ENCODE data around the gene SCMH1.

SCMH1 gene

DNA sequence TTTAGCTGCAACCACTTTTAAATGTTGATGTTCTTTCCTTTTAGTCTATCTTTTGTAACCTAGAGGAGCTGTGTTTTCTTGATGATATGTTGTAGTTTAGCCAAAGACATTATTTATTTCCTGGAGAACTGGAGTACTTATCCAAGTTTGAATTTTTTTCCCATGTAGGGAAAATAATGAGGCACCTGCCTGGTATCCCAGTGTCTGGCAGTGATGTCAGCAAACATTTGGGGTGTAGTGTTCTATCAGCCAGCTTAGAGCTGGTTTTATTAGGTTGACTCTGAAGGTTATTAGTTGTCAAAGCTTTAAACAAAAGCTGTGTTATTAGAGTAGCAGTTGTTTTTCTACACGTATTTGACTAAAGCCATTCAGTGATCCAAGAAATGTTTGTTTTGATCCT, 259.4 kb downstream of the SCMH1 start:
- no peaks in the 10 kb centered on the region for H3K9me3 ChIP-seq (ENCODE audit: control insufficient read depth, insufficient read depth, low read length)
- H4K20me1 ChIP-seq (ENCODE audit: control insufficient read depth, insufficient read depth, low read depth, low read length), result peaks cover 37% of the 10 kb centered on the region; the same call in 1 of the 2 replicates
- peaks cover 77% of the 10 kb centered on the region for H3K36me3 ChIP-seq (ENCODE audit: control insufficient read depth, low read length)
- H3F3A ChIP-seq (ENCODE audit: control insufficient read depth, insufficient read depth), result no peaks in the 10 kb centered on the region
- no peak for TF ChIP-seq EZH2phosphoT487 (IDR thresholded peaks at IDR 0.05; ENCODE audit: borderline replicate concordance, low read length)
- TF ChIP-seq, protein P1, sequence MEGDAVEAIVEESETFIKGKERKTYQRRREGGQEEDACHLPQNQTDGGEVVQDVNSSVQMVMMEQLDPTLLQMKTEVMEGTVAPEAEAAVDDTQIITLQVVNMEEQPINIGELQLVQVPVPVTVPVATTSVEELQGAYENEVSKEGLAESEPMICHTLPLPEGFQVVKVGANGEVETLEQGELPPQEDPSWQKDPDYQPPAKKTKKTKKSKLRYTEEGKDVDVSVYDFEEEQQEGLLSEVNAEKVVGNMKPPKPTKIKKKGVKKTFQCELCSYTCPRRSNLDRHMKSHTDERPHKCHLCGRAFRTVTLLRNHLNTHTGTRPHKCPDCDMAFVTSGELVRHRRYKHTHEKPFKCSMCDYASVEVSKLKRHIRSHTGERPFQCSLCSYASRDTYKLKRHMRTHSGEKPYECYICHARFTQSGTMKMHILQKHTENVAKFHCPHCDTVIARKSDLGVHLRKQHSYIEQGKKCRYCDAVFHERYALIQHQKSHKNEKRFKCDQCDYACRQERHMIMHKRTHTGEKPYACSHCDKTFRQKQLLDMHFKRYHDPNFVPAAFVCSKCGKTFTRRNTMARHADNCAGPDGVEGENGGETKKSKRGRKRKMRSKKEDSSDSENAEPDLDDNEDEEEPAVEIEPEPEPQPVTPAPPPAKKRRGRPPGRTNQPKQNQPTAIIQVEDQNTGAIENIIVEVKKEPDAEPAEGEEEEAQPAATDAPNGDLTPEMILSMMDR (IDR thresholded peaks at IDR 0.05; ENCODE audit: low read depth, low read length, poor library complexity, severe bottlenecking), result no peak
- no peaks in the 10 kb centered on the region for H3K27me3 ChIP-seq (ENCODE audit: control insufficient read depth, low read length)
- peak overlapping the region; percentile 86 for H3K4me2 ChIP-seq (ENCODE audit: low read length)
- no peak overlapping the region for H3K27ac ChIP-seq (ENCODE audit: low read depth, low read length)
- peaks cover 85% of the 10 kb centered on the region for H3K79me2 ChIP-seq (ENCODE audit: control insufficient read depth, low read length)
- peaks cover 30% of the 10 kb centered on the region for H3K4me1 ChIP-seq (ENCODE audit: control insufficient read depth, low read length)
- no peak overlapping the region for H3K4me3 ChIP-seq (ENCODE audit: low read length)
- H3K9me2 ChIP-seq (replicated peaks; ENCODE audit: control insufficient read depth, low read length), result no peaks in the 10 kb centered on the region

DNA sequence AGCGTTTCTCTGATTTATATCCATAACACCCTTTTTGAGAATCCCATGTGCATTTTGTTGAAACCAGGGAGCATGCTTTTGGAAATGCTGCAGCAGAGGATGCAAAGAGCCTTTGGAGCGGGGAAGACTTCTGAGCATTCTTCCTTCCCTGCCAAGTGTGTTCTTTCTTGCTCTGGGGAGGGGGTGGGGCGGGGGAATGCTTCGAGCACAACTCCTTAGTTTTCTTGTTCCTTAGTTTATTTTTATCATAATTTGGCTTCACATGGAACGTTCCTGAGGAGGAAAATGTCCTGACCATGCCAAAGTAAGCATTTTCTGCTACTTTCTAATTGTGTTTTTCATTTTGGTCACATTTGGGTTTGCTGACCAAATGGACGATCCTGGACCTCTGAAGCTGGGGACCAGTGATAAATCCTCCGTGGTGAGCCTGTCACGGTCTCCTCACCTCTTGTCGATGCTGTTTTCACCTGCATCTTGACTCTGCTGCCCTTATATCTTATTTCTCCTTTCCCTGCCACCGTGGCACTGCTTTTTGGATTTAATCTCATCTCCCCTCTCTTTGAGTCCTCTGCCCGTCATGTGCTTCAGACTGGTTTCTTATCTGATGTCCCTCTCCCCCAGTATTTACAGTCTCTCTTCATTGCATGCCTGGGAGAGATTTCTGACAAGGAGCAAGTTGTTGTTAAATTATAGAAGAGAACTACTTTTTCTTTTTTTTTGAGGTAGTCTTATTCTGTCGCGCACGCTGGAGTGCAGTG, 260.2 kb downstream of the SCMH1 start:
- Histone ChIP-seq H4K20me1 (ENCODE audit: control insufficient read depth, insufficient read depth, low read depth, low read length) (peaks cover 37% of the 10 kb centered on the region; the same call in 1 of the 2 replicates), H3K9me2 (replicated peaks; ENCODE audit: control insufficient read depth, low read length) (no peaks in the 10 kb centered on the region), H3K27me3 (ENCODE audit: control insufficient read depth, low read length) (no peaks in the 10 kb centered on the region), H3K36me3 (ENCODE audit: control insufficient read depth, low read length) (peaks cover 69% of the 10 kb centered on the region), H3K4me2 (ENCODE audit: low read length) (peak overlapping the region; percentile 86), H3K4me3 (ENCODE audit: low read length) (peak overlapping the region; percentile 87), H3F3A (ENCODE audit: control insufficient read depth, insufficient read depth) (no peaks in the 10 kb centered on the region), H3K27ac (ENCODE audit: low read depth, low read length) (no peak overlapping the region), H3K79me2 (ENCODE audit: control insufficient read depth, low read length) (peaks cover 77% of the 10 kb centered on the region), H3K4me1 (ENCODE audit: control insufficient read depth, low read length) (peaks cover 30% of the 10 kb centered on the region), H3K9me3 (ENCODE audit: control insufficient read depth, insufficient read depth, low read length) (no peaks in the 10 kb centered on the region)
- TF ChIP-seq EZH2phosphoT487 (IDR thresholded peaks at IDR 0.05; ENCODE audit: borderline replicate concordance, low read length), result no peak
- TF ChIP-seq, protein P1 (IDR thresholded peaks at IDR 0.05; ENCODE audit: low read depth, low read length, poor library complexity, severe bottlenecking), result no peak

DNA sequence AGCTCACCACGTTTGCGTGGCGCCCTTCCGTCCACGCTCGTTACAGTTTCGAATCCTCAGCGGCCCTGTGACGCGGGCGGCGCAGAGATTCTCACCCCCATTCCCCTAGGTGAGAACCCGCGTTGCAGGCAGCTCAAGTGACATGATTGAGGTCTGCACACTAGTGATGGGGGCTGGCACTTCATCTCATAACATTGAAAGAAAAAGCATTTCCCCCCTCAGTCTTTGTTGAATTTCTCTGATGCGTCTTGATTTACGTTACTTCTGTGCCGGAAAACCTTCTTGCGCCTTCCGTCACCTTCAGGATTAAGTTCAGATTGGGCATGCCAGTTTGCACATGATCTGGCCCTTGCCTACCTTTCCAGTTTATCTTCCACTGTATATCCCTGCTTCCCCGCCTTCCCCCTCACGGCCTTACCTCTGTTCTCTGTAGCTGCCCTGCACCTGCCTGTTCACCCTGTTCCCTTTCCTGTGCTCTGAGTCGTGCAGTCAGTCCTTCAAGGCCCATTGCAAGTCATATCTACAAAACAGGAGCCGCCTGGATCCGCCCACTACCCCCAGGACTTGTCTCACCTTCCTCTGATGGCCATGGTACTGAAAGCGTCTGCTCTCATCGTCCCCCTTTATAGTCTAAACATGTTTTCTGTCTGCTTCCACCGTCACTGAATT, 261.5 kb downstream of the SCMH1 start:
- Histone ChIP-seq H3K4me3 (ENCODE audit: low read length) (peak overlapping the region; percentile 87), H3K36me3 (ENCODE audit: control insufficient read depth, low read length) (peaks cover 56% of the 10 kb centered on the region), H3K79me2 (ENCODE audit: control insufficient read depth, low read length) (peaks cover 64% of the 10 kb centered on the region), H3K27ac (ENCODE audit: low read depth, low read length) (peak overlapping the region; percentile 81), H3K27me3 (ENCODE audit: control insufficient read depth, low read length) (no peaks in the 10 kb centered on the region), H3K9me2 (replicated peaks; ENCODE audit: control insufficient read depth, low read length) (no peaks in the 10 kb centered on the region), H3K4me2 (ENCODE audit: low read length) (peak overlapping the region; percentile 86), H4K20me1 (ENCODE audit: control insufficient read depth, insufficient read depth, low read depth, low read length) (peaks cover 31% of the 10 kb centered on the region; the same call in 1 of the 2 replicates), H3F3A (ENCODE audit: control insufficient read depth, insufficient read depth) (no peaks in the 10 kb centered on the region), H3K9me3 (ENCODE audit: control insufficient read depth, insufficient read depth, low read length) (no peaks in the 10 kb centered on the region), H3K4me1 (ENCODE audit: control insufficient read depth, low read length) (peaks cover 30% of the 10 kb centered on the region)
- TF ChIP-seq EZH2phosphoT487 (IDR thresholded peaks at IDR 0.05; ENCODE audit: borderline replicate concordance, low read length), result no peak
- TF ChIP-seq, protein P1 (IDR thresholded peaks at IDR 0.05; ENCODE audit: low read depth, low read length, poor library complexity, severe bottlenecking), result no peak
